ENCODE measurements around the gene MOB3B. TPM values are rescaled to one million over a fixed set of nuclear protein-coding genes. Genes with fewer than 3 reads are reported as not detected.

Gene MOB3B
- total RNA-seq, 1 donor from 2014 or later = 21.8 TPM

DNA sequence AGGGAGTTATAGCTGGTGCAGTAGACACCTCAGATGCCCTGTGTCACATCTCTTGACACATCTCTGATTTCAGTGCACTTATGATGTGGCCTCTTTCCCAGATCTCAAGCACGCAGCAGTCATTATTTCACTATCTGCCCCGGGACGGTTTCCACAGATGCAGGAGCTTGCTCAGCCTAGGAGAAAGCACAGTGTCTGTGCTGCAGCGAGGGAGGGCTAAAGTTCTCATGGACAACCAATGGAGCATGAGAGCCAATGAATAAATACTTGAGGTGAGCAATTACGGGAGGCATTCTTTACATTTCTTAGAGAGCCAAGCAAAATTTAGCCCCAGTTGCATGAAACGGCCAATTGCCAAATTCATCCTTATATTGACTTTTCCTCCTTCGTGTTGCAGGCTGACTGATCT, 7.4 kb upstream of the MOB3B start:
- no peak for DNase-seq (ENCODE audit: low read depth, low spot score)
- Mint-ChIP-seq H3K4me1 (peaks cover 63% of the 10 kb centered on the region), H3K27ac (ENCODE audit: unreplicated experiment) (no peak overlapping the region), H3K27me3 (ENCODE audit: low read depth) (no peaks in the 10 kb centered on the region), H3K36me3 (ENCODE audit: low read depth) (peaks cover 22% of the 10 kb centered on the region), H3K9me3 (no peaks in the 10 kb centered on the region), H3K4me3 (no peak overlapping the region)
- no peak for TF ChIP-seq CTCF (conservative IDR thresholded peaks at IDR 0.05)

GRCh38 chr9:27536168-27536567, 6.6 kb upstream of the MOB3B start:
- Mint-ChIP-seq H3K27ac (ENCODE audit: unreplicated experiment) (no peak overlapping the region), H3K27me3 (ENCODE audit: low read depth) (no peaks in the 10 kb centered on the region), H3K36me3 (ENCODE audit: low read depth) (peaks cover 17% of the 10 kb centered on the region), H3K4me3 (no peak overlapping the region), H3K9me3 (no peaks in the 10 kb centered on the region), H3K4me1 (peaks cover 72% of the 10 kb centered on the region)
- no peak for DNase-seq (ENCODE audit: low read depth, low spot score)
- TF ChIP-seq CTCF (conservative IDR thresholded peaks at IDR 0.05) = no peak

- Mint-ChIP-seq H3K4me3 (no peak overlapping the region), H3K9me3 (no peaks in the 10 kb centered on the region), H3K27me3 (ENCODE audit: low read depth) (no peaks in the 10 kb centered on the region), H3K4me1 (peaks cover 76% of the 10 kb centered on the region), H3K27ac (ENCODE audit: unreplicated experiment) (no peak overlapping the region), H3K36me3 (ENCODE audit: low read depth) (peaks cover 17% of the 10 kb centered on the region)
- no peak for DNase-seq (ENCODE audit: low read depth, low spot score)
- TF ChIP-seq CTCF (conservative IDR thresholded peaks at IDR 0.05) = peak; percentile 36
Measured at GRCh38 chr9:27535701-27536118, 6.1 kb upstream of the MOB3B start.

- Mint-ChIP-seq H3K4me1 (peaks cover 77% of the 10 kb centered on the region), H3K27ac (ENCODE audit: unreplicated experiment) (no peak overlapping the region), H3K9me3 (no peaks in the 10 kb centered on the region), H3K27me3 (ENCODE audit: low read depth) (no peaks in the 10 kb centered on the region), H3K4me3 (peak overlapping the region; percentile 25), H3K36me3 (ENCODE audit: low read depth) (peaks cover 17% of the 10 kb centered on the region)
- TF ChIP-seq CTCF (conservative IDR thresholded peaks at IDR 0.05) = no peak
- no peak for DNase-seq (ENCODE audit: low read depth, low spot score)
Measured at GRCh38 chr9:27534658-27535209, 5.1 kb upstream of the MOB3B start.

- Mint-ChIP-seq H3K4me3 (peak overlapping the region; percentile 25), H3K4me1 (peaks cover 78% of the 10 kb centered on the region), H3K27me3 (ENCODE audit: low read depth) (no peaks in the 10 kb centered on the region), H3K27ac (ENCODE audit: unreplicated experiment) (peak overlapping the region; percentile 40), H3K36me3 (ENCODE audit: low read depth) (peaks cover 17% of the 10 kb centered on the region), H3K9me3 (no peaks in the 10 kb centered on the region)
- no peak for TF ChIP-seq CTCF (conservative IDR thresholded peaks at IDR 0.05)
- no peak for DNase-seq (ENCODE audit: low read depth, low spot score)
Measured at GRCh38 chr9:27534131-27534530, 4.5 kb upstream of the MOB3B start.
